Caco-2 (cell line): ENCODE data around the gene LMAN2. TPM values are rescaled to one million over a fixed set of nuclear protein-coding genes. Genes with fewer than 3 reads are reported as not detected.

Experiments used
- BruUV-seq: library from RNA; stranded (reverse); fragments of 400-500 nt; replicated peaks from 2 replicates; lab custom pipeline; 2021; lab: Mats Ljungman, UMichigan
- CTCF ChIA-PET: fragments of 300-600 bp; sonication (Branson Sonifier 250); formaldehyde crosslinking; loops from one replicate; lab custom pipeline; 2022; ENCODE audit warnings: antibody characterized with exemption; lab: Charles Lee
- POLR2A ChIA-PET: fragments of 300-600 bp; sonication (Branson Sonifier 250); formaldehyde crosslinking; loops from one replicate; lab custom pipeline; 2022; ENCODE audit warnings: antibody characterized with exemption; lab: Charles Lee
- DNase-seq, 2 experiments: peaks; one replicate each; pipeline versions ENCODE4 v3.0.0 to v3.0.0-alpha.2; 2020 to 2022
- H3K27me3 ChIP-seq: replicated peaks from 2 replicates; pipeline ENCODE4 v1.6.0; 2011; ENCODE audit warnings: low read length; ENCODE audit not compliant: control insufficient read depth, insufficient read depth
- H3K36me3 ChIP-seq: 2 replicates; pipeline ENCODE4 v1.5.1; 2011; ENCODE audit warnings: low read length; ENCODE audit not compliant: control insufficient read depth, insufficient read depth
- H3K4me1 ChIP-seq: fragments of 250-450 bp; sonication (Bioruptor Pico); 2 replicates; pipeline ENCODE4 v1.5.1; 2020; ENCODE audit warnings: mild to moderate bottlenecking
- H3K4me3 ChIP-seq: 2 replicates; pipeline ENCODE4 v1.5.1; 2011; ENCODE audit warnings: low read depth, mild to moderate bottlenecking, control low read depth, low read length
- H3K9me3 ChIP-seq: fragments of 250-450 bp; sonication (Bioruptor Pico); 2 replicates; pipeline ENCODE4 v1.5.1; 2020; ENCODE audit warnings: mild to moderate bottlenecking, moderate library complexity
- H3K27ac Mint-ChIP-seq: one replicate; pipeline ENCODE4 v1.8.0; 2022; ENCODE audit warnings: mixed read lengths; ENCODE audit not compliant: unreplicated experiment
- H3K27me3 Mint-ChIP-seq: one replicate; pipeline ENCODE4 v1.8.0; 2022; ENCODE audit warnings: mixed read lengths; ENCODE audit not compliant: insufficient read depth, unreplicated experiment
- H3K36me3 Mint-ChIP-seq: one replicate; pipeline ENCODE4 v1.8.0; 2022; ENCODE audit warnings: mild to moderate bottlenecking, mixed read lengths; ENCODE audit not compliant: insufficient read depth, unreplicated experiment
- H3K4me1 Mint-ChIP-seq: one replicate; pipeline ENCODE4 v1.8.0; 2022; ENCODE audit warnings: low read depth, mixed read lengths; ENCODE audit not compliant: unreplicated experiment
- H3K4me3 Mint-ChIP-seq: one replicate; pipeline ENCODE4 v1.8.0; 2022; ENCODE audit warnings: mild to moderate bottlenecking, moderate library complexity, mixed read lengths; ENCODE audit not compliant: unreplicated experiment
- H3K9me3 Mint-ChIP-seq: one replicate; pipeline ENCODE4 v1.8.0; 2022; ENCODE audit warnings: mixed read lengths; ENCODE audit not compliant: unreplicated experiment
- CTCF ChIP-seq, 2 experiments: fragments of 200-600 bp in 1 of 2; IDR thresholded peaks; 1 replicate in 1 of 2; 2 replicates in 1 of 2; pipeline versions ENCODE4 v1.5.1 to v1.8.0; 2011 to 2022; ENCODE audit warnings: antibody characterized with exemption in 1 of 2, control low read depth in 1 of 2, inconsistent platforms in 1 of 2, low read depth in 1 of 2, low read length in 1 of 2, mild to moderate bottlenecking in 1 of 2, moderate library complexity in 1 of 2; ENCODE audit not compliant: insufficient read depth in 1 of 2, severe bottlenecking in 1 of 2, unreplicated experiment in 1 of 2
- intact Hi-C: fragments of 100-400 bp; cut with micrococcal nuclease; formaldehyde crosslinking; loops from one replicate; pipeline ENCODE4 v1.10.0; 2022; ENCODE audit not compliant: unreplicated experiment
- total RNA-seq: library from RNA; stranded (reverse); gene quantifications from 2 replicates; pipeline ENCODE4 v1.2.3, GENCODE V29; 2022

LMAN2 gene
- total RNA-seq, 1 experiment from 2014 or later = 241 TPM

- no peak overlapping the region for H3K27ac Mint-ChIP-seq
- no peak for DNase-seq
- no peak for TF ChIP-seq CTCF (IDR thresholded peaks at IDR 0.05; ENCODE audit: insufficient read depth in 1 of 2, low read depth in 1 of 2, low read length in 1 of 2, severe bottlenecking in 1 of 2, unreplicated experiment in 1 of 2)
- POLR2A ChIA-PET = no interaction called here
- no TSS peak for BruUV-seq
- no peak overlapping the region for H3K4me3 ChIP-seq
- intact Hi-C loops = no loop called here
- peaks cover 11% of the 10 kb centered on the region for H3K4me1 Mint-ChIP-seq
- no peaks in the 10 kb centered on the region for H3K27me3 Mint-ChIP-seq
- H3K36me3 Mint-ChIP-seq = peaks cover 67% of the 10 kb centered on the region
- no peak overlapping the region for H3K4me3 Mint-ChIP-seq
- peaks cover 11% of the 10 kb centered on the region for H3K36me3 ChIP-seq
- CTCF ChIA-PET = no interaction called here
- peaks cover 14% of the 10 kb centered on the region for H3K4me1 ChIP-seq
- H3K9me3 ChIP-seq = no peaks in the 10 kb centered on the region
- H3K9me3 Mint-ChIP-seq = no peaks in the 10 kb centered on the region
- no peaks in the 10 kb centered on the region for H3K27me3 ChIP-seq
Measured at GRCh38 chr5:177296581-177296980, 54.9 kb downstream of the LMAN2 start.

- Mint-ChIP-seq H3K9me3 (no peaks in the 10 kb centered on the region), H3K36me3 (peaks cover 68% of the 10 kb centered on the region), H3K27me3 (no peaks in the 10 kb centered on the region), H3K27ac (no peak overlapping the region), H3K4me1 (peaks cover 11% of the 10 kb centered on the region), H3K4me3 (no peak overlapping the region)
- no peaks in the 10 kb centered on the region for H3K27me3 ChIP-seq
- H3K4me3 ChIP-seq = no peak overlapping the region
- BruUV-seq = no TSS peak
- intact Hi-C loops = no loop called here
- TF ChIP-seq CTCF (IDR thresholded peaks at IDR 0.05; ENCODE audit: insufficient read depth in 1 of 2, low read depth in 1 of 2, low read length in 1 of 2, severe bottlenecking in 1 of 2, unreplicated experiment in 1 of 2) = no peak
- peaks cover 9% of the 10 kb centered on the region for H3K36me3 ChIP-seq
- H3K9me3 ChIP-seq = no peaks in the 10 kb centered on the region
- peaks cover 9% of the 10 kb centered on the region for H3K4me1 ChIP-seq
- no peak for DNase-seq
- ChIA-PET POLR2A (no interaction called here), CTCF (no interaction called here)
Measured at GRCh38 chr5:177295924-177296323, 55.5 kb downstream of the LMAN2 start.

GRCh38 chr5:177294632-177295031 is 56.8 kb downstream of the LMAN2 start:
- H3K4me3 ChIP-seq = no peak overlapping the region

More at GRCh38 chr5:177294632-177295031, 56.8 kb downstream of the LMAN2 start:
- no TSS peak for BruUV-seq
- H3K27me3 Mint-ChIP-seq = no peaks in the 10 kb centered on the region
- CTCF ChIA-PET = no interaction called here
- H3K4me3 Mint-ChIP-seq = no peak overlapping the region
- no peaks in the 10 kb centered on the region for H3K9me3 Mint-ChIP-seq
- H3K4me1 Mint-ChIP-seq = peaks cover 3% of the 10 kb centered on the region
- no peak for DNase-seq
- intact Hi-C loops = no loop called here
- Histone ChIP-seq H3K9me3 (no peaks in the 10 kb centered on the region), H3K27me3 (no peaks in the 10 kb centered on the region), H3K36me3 (peaks cover 9% of the 10 kb centered on the region), H3K4me1 (no peaks in the 10 kb centered on the region)
- no peak overlapping the region for H3K27ac Mint-ChIP-seq
- TF ChIP-seq CTCF (IDR thresholded peaks at IDR 0.05; ENCODE audit: insufficient read depth in 1 of 2, low read depth in 1 of 2, low read length in 1 of 2, severe bottlenecking in 1 of 2, unreplicated experiment in 1 of 2) = no peak
- peaks cover 72% of the 10 kb centered on the region for H3K36me3 Mint-ChIP-seq
- POLR2A ChIA-PET = no interaction called here
